Measurements from ENCODE around the gene GNAQ.
A peak's percentile ranks its signal among the peaks of the same experiment; 100 is the strongest.
"Not testable (repeated sequence)": the region's sequence is repeated elsewhere in the genome, so short reads cannot be mapped to it uniquely, and the experiment has no call there.

GNAQ gene

GRCh38 chr9:78031444-78031892 lies at the start of gene GNAQ:
TSS of gene GNAQ (minus strand) at chr9:78031811. CDS start at chr9:78031235, 576 bp downstream.
- CTCF ChIA-PET = interaction anchor here (1.0 to 8.7 kb wide), 2 partner anchors 54 to 190 kb away, joined by 3 to 150 read pairs; no protein-coding TSS in a partner anchor
- Mint-ChIP-seq H3K4me1 (peaks cover 57% of the 10 kb centered on the region), H3K4me3 (peak within 1 kb of the TSS; percentile 98), H3K27ac (peak within 1 kb of the TSS; percentile 95), H3K36me3 (peaks cover 5% of the 10 kb centered on the region), H3K9me3 (no peaks in the 10 kb centered on the region), H3K27me3 (peaks cover 3% of the 10 kb centered on the region)
- no peak for DNase-seq

- CTCF ChIA-PET = interaction anchor here (1.0 to 1.4 kb wide), 3 partner anchors 22 to 47 kb away, joined by 3 read pairs; no protein-coding TSS in a partner anchor
- peaks cover 32% of the 10 kb centered on the region for H3K9me3 Mint-ChIP-seq
- no peaks in the 10 kb centered on the region for H3K27me3 Mint-ChIP-seq
- peaks cover 50% of the 10 kb centered on the region for H3K4me1 Mint-ChIP-seq
- H3K27ac Mint-ChIP-seq = peak overlapping the region; percentile 94
- peak overlapping the region; percentile 5 for H3K4me3 Mint-ChIP-seq
- peaks cover 53% of the 10 kb centered on the region for H3K36me3 Mint-ChIP-seq
- DNase-seq = peak; percentile 51
These were observed 43.0 kb upstream of the GNAQ start for GRCh38 chr9:78074385-78075291.

DNA sequence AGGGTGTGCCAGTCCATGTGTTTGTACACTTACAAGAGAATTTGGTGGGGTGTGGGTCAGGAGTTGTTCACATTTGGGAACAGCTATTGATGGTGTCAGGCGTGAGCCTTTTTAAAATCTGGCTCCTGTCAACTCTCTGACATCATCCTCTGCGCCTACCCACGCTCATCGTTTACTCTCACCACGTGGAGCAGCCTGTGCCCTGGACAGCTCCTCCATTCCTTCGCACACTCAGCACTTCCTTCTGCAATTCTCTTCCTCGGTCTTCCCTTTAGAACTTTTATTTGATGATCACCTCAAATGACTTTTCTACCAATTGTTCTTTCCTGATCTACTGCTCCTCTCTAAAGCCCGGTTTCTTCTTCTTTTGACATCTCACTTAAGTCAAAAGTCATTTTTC lies 42.1 kb upstream of the GNAQ start:
- Mint-ChIP-seq H3K4me1 (peaks cover 50% of the 10 kb centered on the region), H3K36me3 (peaks cover 46% of the 10 kb centered on the region), H3K9me3 (peaks cover 23% of the 10 kb centered on the region), H3K27me3 (no peaks in the 10 kb centered on the region), H3K4me3 (no peak overlapping the region), H3K27ac (peak overlapping the region; percentile 94)
- no peak for DNase-seq
- CTCF ChIA-PET = interaction anchor here (1.3 to 2.8 kb wide), 4 partner anchors 21 to 48 kb away, joined by 3 to 12 read pairs (median 4); no protein-coding TSS in a partner anchor

DNA sequence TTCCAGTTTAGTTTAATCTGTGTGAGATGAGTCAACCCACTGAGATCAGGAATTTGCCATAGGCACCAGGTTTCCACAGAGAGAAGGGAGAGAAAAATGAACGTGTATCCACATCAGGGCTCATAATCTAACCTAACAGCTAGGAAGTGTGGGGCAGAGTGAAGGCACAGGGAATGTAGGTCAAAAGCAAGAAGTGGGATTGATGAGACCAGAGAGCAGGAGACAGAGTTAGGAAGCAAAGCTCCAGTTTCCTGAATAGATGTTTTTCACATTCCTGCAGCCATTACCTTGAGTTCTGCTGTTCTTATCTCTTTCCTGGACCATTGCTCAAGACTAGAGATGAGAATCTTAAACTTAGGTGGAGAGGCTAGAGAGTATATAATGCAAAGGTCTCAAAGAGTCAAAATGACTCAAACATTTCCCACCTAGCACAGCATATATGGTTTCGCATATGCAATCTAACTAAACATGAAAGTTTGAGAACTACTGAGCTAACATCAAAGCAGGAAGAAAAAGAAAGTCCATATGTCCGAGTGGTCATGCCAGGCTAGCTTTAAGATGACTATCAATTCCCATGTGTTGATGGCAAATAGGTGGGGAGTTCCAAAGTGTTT lies 41.1 kb upstream of the GNAQ start:
- H3K4me1 Mint-ChIP-seq = peaks cover 50% of the 10 kb centered on the region
- no peaks in the 10 kb centered on the region for H3K27me3 Mint-ChIP-seq
- CTCF ChIA-PET = interaction anchor here (0.9 to 2.8 kb wide), 5 partner anchors 25 to 615 kb away, joined by 3 to 12 read pairs (median 4); no protein-coding TSS in a partner anchor
- peaks cover 39% of the 10 kb centered on the region for H3K36me3 Mint-ChIP-seq
- no peak overlapping the region for H3K4me3 Mint-ChIP-seq
- DNase-seq = no peak
- H3K27ac Mint-ChIP-seq = no peak overlapping the region
- H3K9me3 Mint-ChIP-seq = peaks cover 18% of the 10 kb centered on the region

GRCh38 chr9:78070521-78070920 lies 38.9 kb upstream of the GNAQ start:
- H3K4me1 Mint-ChIP-seq = peaks cover 33% of the 10 kb centered on the region

GRCh38 chr9:78064075-78064474 lies 32.5 kb upstream of the GNAQ start:
- H3K4me1 Mint-ChIP-seq = peaks cover 6% of the 10 kb centered on the region
- H3K27ac Mint-ChIP-seq = no peak overlapping the region
- no peak for DNase-seq
- peaks cover 19% of the 10 kb centered on the region for H3K36me3 Mint-ChIP-seq
- CTCF ChIA-PET = no interaction called here
- no peaks in the 10 kb centered on the region for H3K27me3 Mint-ChIP-seq
- peaks cover 20% of the 10 kb centered on the region for H3K9me3 Mint-ChIP-seq
- H3K4me3 Mint-ChIP-seq = no peak overlapping the region

More at GRCh38 chr9:78070521-78070920, 38.9 kb upstream of the GNAQ start:
- H3K36me3 Mint-ChIP-seq = peaks cover 34% of the 10 kb centered on the region
- H3K27ac Mint-ChIP-seq = no peak overlapping the region
- CTCF ChIA-PET = no interaction called here
- DNase-seq = no peak
- H3K9me3 Mint-ChIP-seq = peaks cover 19% of the 10 kb centered on the region
- no peaks in the 10 kb centered on the region for H3K27me3 Mint-ChIP-seq
- no peak overlapping the region for H3K4me3 Mint-ChIP-seq

- DNase-seq = no peak
- H3K9me3 Mint-ChIP-seq = peaks cover 18% of the 10 kb centered on the region
- H3K36me3 Mint-ChIP-seq = peaks cover 20% of the 10 kb centered on the region
- no peak overlapping the region for H3K27ac Mint-ChIP-seq
- H3K27me3 Mint-ChIP-seq = no peaks in the 10 kb centered on the region
- CTCF ChIA-PET = no interaction called here
- H3K4me3 Mint-ChIP-seq = no peak overlapping the region
- peaks cover 6% of the 10 kb centered on the region for H3K4me1 Mint-ChIP-seq
These were observed 31.1 kb upstream of the GNAQ start for GRCh38 chr9:78062710-78063109.

DNA sequence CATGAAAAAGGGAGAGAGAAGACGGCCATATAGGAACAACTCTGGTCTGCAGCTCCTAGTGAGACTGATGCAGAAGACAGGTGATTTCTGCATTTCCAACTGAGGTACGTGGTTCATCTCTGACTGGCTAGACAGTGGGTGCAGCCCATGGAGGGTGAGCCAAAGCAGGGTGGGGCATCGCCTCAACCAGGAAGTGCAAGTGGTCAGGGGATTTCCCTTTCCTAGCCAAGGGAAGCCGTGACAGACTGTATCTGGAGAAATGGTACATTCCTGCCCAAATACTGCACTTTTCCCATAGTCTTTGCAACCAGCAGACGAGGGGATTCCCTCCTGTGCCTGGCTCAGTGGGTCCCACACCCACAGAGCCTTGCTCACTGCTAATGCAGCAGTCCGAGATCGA lies 22.6 kb upstream of the GNAQ start:
- Mint-ChIP-seq H3K9me3 (peaks cover 25% of the 10 kb centered on the region), H3K36me3 (peaks cover 15% of the 10 kb centered on the region), H3K4me1 (peaks cover 26% of the 10 kb centered on the region), H3K27me3 (peaks cover 16% of the 10 kb centered on the region), H3K27ac (peak overlapping the region; percentile 29)
- H3K4me3 Mint-ChIP-seq = not testable (repeated sequence)
- CTCF ChIA-PET = interaction anchor here (1.1 to 1.7 kb wide), 4 partner anchors 19 to 315 kb away, joined by 3 to 13 read pairs (median 4); no protein-coding TSS in a partner anchor
- peak; percentile 61 for DNase-seq

GRCh38 chr9:78053627-78054026 lies 22.0 kb upstream of the GNAQ start:
- Mint-ChIP-seq H3K27ac (peak overlapping the region; percentile 29), H3K36me3 (peaks cover 13% of the 10 kb centered on the region), H3K27me3 (peaks cover 21% of the 10 kb centered on the region), H3K4me3 (no peak overlapping the region), H3K4me1 (peaks cover 26% of the 10 kb centered on the region), H3K9me3 (peaks cover 25% of the 10 kb centered on the region)
- CTCF ChIA-PET = interaction anchor here (1.1 to 1.7 kb wide), 5 partner anchors 18 to 315 kb away, joined by 3 to 13 read pairs (median 4); no protein-coding TSS in a partner anchor
- peak; percentile 30 for DNase-seq

- CTCF ChIA-PET = interaction anchor here (2.0 kb wide), 1 partner anchor 15 kb away, joined by 9 read pairs; no protein-coding TSS in a partner anchor
- Mint-ChIP-seq H3K27me3 (peaks cover 18% of the 10 kb centered on the region), H3K27ac (no peak overlapping the region), H3K36me3 (peaks cover 10% of the 10 kb centered on the region), H3K9me3 (peaks cover 12% of the 10 kb centered on the region), H3K4me1 (peaks cover 24% of the 10 kb centered on the region), H3K4me3 (no peak overlapping the region)
- no peak for DNase-seq
These were observed 18.8 kb upstream of the GNAQ start for GRCh38 chr9:78050421-78050820.

DNA sequence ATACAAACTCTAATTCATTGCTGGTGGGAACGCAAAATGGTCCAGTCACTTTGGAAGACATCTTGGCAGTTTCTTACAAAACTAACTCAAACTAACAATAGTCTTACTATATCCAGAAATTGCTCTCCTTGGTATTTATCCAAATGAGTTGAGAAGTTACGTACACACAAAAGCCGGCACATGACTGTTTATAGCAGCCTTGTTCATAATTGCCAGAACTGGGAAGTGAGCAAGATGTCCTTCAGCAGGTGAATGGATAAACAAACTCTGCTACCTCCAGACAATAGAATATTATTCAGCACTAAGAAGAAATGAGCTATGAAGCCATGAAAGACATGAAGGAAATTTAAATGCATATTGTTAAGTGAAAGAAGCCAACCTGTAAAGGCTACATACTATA lies 17.9 kb upstream of the GNAQ start:
- CTCF ChIA-PET = no interaction called here
- Mint-ChIP-seq H3K27me3 (peaks cover 17% of the 10 kb centered on the region), H3K4me1 (peaks cover 16% of the 10 kb centered on the region), H3K4me3 (no peak overlapping the region), H3K36me3 (peaks cover 8% of the 10 kb centered on the region), H3K9me3 (peaks cover 9% of the 10 kb centered on the region), H3K27ac (no peak overlapping the region)
- no peak for DNase-seq

GRCh38 chr9:78047106-78047505 lies 15.5 kb upstream of the GNAQ start:
- CTCF ChIA-PET = no interaction called here
- Mint-ChIP-seq H3K4me1 (no peaks in the 10 kb centered on the region), H3K27me3 (peaks cover 16% of the 10 kb centered on the region), H3K4me3 (no peak overlapping the region), H3K27ac (no peak overlapping the region), H3K36me3 (no peaks in the 10 kb centered on the region), H3K9me3 (no peaks in the 10 kb centered on the region)
- DNase-seq = no peak

- H3K9me3 Mint-ChIP-seq = no peaks in the 10 kb centered on the region
- H3K27ac Mint-ChIP-seq = no peak overlapping the region
These were observed 14.5 kb upstream of the GNAQ start for GRCh38 chr9:78046112-78046511.

DNA sequence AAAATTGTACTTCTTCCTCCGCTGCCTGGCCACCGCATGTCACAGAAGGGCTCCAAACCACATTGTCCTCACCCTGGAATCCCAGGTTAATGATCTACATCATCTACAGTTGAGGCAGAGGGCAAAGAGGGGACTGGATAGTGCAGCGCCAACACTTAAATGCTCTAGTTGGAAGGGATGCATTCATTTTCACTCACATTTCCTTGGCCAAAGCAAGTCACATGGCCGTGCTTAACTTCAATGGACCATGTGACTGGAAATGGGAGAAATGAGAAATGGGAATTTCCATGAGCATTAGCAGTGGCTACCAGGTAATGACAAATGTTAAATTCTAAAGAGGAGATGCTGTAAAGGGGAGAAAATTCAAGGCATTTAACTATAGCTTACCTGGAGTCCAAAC lies 13.3 kb upstream of the GNAQ start:
- Mint-ChIP-seq H3K36me3 (no peaks in the 10 kb centered on the region), H3K9me3 (no peaks in the 10 kb centered on the region), H3K4me3 (no peak overlapping the region), H3K27ac (no peak overlapping the region), H3K4me1 (no peaks in the 10 kb centered on the region), H3K27me3 (peaks cover 28% of the 10 kb centered on the region)
- CTCF ChIA-PET = interaction anchor here (2.8 kb wide), 1 partner anchor 9 kb away, joined by 16 read pairs; no protein-coding TSS in a partner anchor
- DNase-seq = no peak

More at GRCh38 chr9:78046112-78046511, 14.5 kb upstream of the GNAQ start:
- no peak for DNase-seq
- peaks cover 23% of the 10 kb centered on the region for H3K27me3 Mint-ChIP-seq
- no peaks in the 10 kb centered on the region for H3K4me1 Mint-ChIP-seq
- CTCF ChIA-PET = interaction anchor here (2.8 kb wide), 1 partner anchor 11 kb away, joined by 16 read pairs; no protein-coding TSS in a partner anchor
- H3K36me3 Mint-ChIP-seq = no peaks in the 10 kb centered on the region
- no peak overlapping the region for H3K4me3 Mint-ChIP-seq

Data from activated naive CD4-positive, alpha-beta T cell treated with anti-CD3 and anti-CD28 coated beads, Interleukin-2, amount 10 ng/mL, durations not matched to agents 7 days and 5 days (primary cell).